ENCODE measurements around the gene EIF5B. TPM values are rescaled to one million over a fixed set of nuclear protein-coding genes. Genes with fewer than 3 reads are reported as not detected.

Gene EIF5B, protein sequence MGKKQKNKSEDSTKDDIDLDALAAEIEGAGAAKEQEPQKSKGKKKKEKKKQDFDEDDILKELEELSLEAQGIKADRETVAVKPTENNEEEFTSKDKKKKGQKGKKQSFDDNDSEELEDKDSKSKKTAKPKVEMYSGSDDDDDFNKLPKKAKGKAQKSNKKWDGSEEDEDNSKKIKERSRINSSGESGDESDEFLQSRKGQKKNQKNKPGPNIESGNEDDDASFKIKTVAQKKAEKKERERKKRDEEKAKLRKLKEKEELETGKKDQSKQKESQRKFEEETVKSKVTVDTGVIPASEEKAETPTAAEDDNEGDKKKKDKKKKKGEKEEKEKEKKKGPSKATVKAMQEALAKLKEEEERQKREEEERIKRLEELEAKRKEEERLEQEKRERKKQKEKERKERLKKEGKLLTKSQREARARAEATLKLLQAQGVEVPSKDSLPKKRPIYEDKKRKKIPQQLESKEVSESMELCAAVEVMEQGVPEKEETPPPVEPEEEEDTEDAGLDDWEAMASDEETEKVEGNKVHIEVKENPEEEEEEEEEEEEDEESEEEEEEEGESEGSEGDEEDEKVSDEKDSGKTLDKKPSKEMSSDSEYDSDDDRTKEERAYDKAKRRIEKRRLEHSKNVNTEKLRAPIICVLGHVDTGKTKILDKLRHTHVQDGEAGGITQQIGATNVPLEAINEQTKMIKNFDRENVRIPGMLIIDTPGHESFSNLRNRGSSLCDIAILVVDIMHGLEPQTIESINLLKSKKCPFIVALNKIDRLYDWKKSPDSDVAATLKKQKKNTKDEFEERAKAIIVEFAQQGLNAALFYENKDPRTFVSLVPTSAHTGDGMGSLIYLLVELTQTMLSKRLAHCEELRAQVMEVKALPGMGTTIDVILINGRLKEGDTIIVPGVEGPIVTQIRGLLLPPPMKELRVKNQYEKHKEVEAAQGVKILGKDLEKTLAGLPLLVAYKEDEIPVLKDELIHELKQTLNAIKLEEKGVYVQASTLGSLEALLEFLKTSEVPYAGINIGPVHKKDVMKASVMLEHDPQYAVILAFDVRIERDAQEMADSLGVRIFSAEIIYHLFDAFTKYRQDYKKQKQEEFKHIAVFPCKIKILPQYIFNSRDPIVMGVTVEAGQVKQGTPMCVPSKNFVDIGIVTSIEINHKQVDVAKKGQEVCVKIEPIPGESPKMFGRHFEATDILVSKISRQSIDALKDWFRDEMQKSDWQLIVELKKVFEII
- total RNA-seq, result 17.3 and 32.8 TPM in 2 replicates

DNA sequence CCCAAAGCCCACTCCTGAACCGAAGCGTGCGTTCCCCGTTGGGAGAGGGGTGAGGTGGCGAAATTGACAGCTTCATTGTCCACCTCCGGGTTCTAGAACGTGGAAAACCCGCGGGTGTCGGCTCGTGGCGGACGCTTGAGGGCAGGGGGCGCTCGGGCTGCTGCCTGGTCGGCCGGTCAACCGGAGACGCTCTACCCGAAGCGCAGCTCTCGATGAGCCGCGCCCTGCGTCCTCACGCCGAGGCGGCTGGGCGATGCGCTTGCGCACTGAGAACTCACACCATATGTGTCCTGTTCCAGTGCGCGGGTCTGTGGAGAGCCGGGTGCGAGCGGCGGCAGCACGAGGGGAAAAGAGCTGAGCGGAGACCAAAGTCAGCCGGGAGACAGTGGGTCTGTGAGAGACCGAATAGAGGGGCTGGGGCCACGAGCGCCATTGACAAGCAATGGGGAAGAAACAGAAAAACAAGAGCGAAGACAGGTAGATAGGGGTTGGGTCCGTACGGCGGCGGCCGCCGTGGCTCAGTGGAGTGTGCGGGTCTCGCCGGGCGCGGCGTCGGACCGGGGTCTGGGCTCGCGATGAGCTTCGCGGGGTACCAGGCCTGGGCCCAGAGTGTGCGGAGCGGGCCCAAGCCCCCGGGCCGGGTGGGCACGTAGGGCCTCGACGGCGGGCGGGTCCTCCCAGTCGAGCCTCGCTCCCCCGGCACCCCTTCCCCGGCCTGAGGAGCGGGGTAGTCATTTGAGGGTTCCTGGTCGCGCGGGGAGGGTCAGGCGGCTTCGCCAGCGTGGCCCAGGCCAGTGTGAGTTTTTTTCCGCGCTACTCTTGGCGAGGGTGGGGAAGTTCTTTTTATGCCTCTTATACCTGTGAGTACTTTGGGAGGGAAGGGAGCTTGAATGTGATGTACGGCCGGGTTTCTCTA, at the start of gene EIF5B:
Gene EIF5B (plus strand): TSS at position 277 of the 916 bp plus-strand sequence. CDS start 166 bp downstream, at position 443.

DNA sequence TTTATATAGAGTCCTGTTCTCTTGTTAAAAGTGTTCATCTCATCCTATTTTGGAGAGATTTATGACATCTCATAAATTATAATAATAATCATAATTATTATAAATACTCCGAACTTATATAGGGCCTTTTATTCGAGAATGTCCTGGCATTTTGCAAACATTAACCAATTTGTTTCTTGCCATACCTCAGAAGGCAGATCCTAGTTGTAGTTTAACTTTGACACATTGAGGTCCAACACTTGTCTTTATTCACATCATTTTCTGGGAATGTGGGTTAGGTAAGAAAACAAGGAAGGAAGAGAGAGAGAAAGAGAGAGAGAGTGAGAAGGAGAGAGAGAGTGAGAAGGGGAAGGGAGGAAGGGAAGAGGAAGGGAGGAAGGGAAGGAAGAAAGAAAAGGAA, 36.1 kb upstream of the EIF5B start, which contains the start of gene LYG1:
Gene LYG1 (minus strand): TSS at position 101 of the 400 bp plus-strand sequence. CDS start 5,527 bp downstream, outside the sequence.

DNA sequence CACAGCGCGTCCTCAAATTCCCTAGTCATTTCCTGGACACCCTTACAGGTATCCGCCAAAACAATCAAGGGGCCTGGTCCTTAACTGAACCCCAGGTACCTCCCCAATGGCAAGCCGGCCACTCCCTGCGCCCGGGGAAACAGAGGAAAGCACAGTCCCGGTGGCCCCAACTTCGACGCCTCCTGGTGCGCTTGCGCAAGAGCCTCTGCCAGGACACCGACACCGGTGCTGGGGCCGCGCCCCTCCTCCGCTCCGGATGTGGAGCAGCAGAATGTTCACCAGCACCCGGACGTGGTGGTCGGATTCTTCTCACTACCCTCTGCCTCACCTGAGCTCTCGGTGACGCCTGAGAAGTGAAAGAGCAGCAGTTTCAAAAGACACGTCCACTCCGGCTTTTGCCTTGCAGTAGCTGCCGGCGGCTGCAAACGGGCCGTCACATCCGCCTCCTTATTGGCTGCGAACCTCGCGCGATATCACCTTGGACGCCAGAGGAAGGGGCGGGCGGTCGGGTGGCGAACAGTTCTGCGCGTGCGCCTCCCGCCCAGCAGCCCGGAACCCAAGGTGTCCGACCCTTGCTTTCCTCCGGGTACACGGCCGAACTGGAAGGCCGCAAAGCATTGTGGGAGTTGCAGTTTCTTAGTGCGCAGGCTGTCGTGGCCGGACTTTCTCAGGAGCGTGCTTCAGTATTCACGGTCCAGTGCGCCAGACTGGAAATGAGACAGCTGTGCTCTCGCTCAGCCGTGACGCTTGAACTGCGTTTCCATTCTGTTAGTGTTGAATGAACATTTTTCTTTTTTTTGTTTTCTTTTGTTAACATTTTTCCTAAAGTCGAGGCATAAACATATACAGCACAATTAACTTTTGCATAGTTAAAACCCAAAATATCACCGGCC, 1.0 kb upstream of the EIF5B start, which contains the start of gene TXNDC9:
Gene TXNDC9 (minus strand): TSS at position 423 of the 893 bp plus-strand sequence. CDS start 3,123 bp downstream, outside the sequence.

Other genes with a start within 250 kb of the EIF5B start
- gene C2orf15, start 195.7 kb upstream of the EIF5B start, total RNA-seq, result not detected in 2 replicates
- gene TSGA10, start 182.4 kb upstream of the EIF5B start, total RNA-seq, result 0.49 and 2.1 TPM in 2 replicates
- 4.2 and 6.2 TPM in 2 replicates for gene LIPT1, start 182.4 kb upstream of the EIF5B start, total RNA-seq
- gene MITD1, start 156.3 kb upstream of the EIF5B start, total RNA-seq, result 8.5 and 16.3 TPM in 2 replicates
- 21.5 and 22.1 TPM in 2 replicates for gene MRPL30, start 156.2 kb upstream of the EIF5B start, total RNA-seq
- not detected in 2 replicates for gene LYG2, start 81.7 kb upstream of the EIF5B start, total RNA-seq
- not detected in 2 replicates for gene LYG1, start 36.2 kb upstream of the EIF5B start, total RNA-seq
- 30.6 and 36.1 TPM in 2 replicates for gene TXNDC9, start 1.1 kb upstream of the EIF5B start, total RNA-seq
- gene REV1, start 152.6 kb downstream of the EIF5B start, total RNA-seq, result 12.5 and 13.0 TPM in 2 replicates